Measurements from ENCODE around the gene SLC20A1.

The SLC20A1 gene

DNA sequence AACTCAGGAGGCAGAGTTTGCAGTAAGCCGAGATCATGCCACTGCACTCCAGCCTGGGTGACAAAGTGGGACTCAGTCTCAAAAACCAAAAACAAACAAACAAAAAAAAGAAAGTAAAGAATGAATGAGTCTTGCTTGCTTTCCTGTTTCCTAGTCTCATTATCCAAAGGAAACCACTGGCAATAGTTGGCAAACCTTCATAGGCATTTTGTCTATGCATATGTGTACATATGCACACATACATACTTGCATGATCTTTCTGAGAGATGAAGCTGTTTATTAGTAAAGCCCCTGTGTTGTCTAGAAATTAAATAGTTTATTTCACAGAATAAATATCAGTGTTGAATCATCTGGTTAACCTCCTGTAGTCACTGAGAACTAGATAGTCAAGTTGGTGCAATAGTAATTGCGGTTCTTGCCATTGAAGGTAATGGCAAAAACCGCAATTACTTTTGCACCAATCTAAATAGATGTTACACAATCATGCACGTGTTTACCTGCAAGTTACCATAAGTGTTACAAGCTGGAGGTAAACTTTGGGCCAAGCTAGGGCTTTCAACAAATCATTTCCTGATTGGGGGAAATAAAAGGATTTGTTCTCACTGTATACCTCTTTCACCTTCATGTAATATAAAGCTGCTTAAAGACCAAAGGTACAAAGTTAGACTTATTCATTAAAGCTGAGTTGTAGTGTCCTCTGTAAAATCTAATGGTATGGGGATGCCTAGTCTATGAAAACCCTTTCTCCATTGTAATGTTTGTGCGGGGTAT lies 24.7 kb downstream of the SLC20A1 start:
- TF ChIP-seq, protein P1, sequence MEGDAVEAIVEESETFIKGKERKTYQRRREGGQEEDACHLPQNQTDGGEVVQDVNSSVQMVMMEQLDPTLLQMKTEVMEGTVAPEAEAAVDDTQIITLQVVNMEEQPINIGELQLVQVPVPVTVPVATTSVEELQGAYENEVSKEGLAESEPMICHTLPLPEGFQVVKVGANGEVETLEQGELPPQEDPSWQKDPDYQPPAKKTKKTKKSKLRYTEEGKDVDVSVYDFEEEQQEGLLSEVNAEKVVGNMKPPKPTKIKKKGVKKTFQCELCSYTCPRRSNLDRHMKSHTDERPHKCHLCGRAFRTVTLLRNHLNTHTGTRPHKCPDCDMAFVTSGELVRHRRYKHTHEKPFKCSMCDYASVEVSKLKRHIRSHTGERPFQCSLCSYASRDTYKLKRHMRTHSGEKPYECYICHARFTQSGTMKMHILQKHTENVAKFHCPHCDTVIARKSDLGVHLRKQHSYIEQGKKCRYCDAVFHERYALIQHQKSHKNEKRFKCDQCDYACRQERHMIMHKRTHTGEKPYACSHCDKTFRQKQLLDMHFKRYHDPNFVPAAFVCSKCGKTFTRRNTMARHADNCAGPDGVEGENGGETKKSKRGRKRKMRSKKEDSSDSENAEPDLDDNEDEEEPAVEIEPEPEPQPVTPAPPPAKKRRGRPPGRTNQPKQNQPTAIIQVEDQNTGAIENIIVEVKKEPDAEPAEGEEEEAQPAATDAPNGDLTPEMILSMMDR (conservative IDR thresholded peaks at IDR 0.05; ENCODE audit: low read depth, low read length): no peak
- no peak for DNase-seq (ENCODE audit: low read depth)
- H3K4me3 ChIP-seq (ENCODE audit: low read depth, low read length): no peak overlapping the region

DNA sequence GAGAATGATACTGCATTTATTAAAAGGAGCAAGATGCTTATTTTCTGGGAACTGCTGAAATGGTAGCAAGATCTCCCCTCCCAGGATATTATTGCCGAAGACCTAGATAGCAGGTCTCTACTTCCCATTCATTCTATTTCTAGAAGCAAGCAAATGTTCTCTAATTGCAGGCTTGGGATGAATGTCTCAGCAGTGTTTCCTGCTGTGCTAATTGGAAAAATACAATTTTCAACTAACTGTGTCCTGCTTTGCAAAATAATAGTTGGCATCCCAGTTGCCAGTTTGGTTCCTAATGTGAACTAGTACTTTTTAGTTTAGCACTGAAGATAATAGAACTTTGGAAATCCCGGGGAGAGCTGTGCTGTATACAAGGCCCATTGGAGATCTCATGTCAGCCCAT lies 26.1 kb downstream of the SLC20A1 start:
- DNase-seq (ENCODE audit: low read depth): no peak
- H3K4me3 ChIP-seq (ENCODE audit: low read depth, low read length): no peak overlapping the region
- TF ChIP-seq, protein P1 (conservative IDR thresholded peaks at IDR 0.05; ENCODE audit: low read depth, low read length): no peak

DNA sequence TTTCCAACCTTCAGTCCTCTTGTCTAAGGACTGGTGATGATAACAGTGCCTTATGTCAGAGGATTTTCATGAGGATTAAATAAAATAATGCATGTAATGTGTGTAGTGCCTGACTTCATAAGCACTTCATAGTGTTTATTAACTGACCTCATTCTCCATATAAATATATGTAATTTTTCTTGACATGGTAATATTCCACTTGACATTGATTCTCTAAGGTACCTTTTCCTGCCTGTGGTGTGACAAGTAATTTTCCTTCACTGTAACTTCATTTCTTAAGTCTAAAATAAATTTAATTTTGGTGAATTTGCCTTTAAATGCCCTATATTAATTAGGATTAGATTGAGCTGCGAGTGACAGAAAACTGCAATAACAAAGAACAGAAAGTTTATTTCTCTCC lies 27.3 kb downstream of the SLC20A1 start:
- no peak for DNase-seq (ENCODE audit: low read depth)
- TF ChIP-seq, protein P1 (conservative IDR thresholded peaks at IDR 0.05; ENCODE audit: low read depth, low read length): no peak
- no peak overlapping the region for H3K4me3 ChIP-seq (ENCODE audit: low read depth, low read length)

DNA sequence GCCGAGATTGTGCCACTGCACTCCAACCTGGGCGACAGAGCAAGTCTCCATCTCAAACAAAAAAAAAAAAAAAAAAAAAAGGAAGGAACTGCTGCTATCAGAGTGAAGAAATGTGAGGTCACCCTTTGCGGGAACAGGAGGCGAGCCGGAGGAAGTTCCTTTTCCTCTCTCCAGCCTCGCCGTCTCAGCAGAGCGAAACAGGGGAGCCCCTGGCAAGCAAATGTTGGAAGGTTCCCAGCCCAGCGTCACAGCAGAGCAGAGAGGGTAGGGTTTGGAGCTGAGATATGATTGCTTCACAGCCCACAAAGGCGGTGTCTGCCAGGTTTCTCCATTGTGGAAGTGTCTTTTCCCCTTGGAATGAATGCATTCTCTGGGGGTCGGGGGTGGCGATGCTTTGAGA lies 28.5 kb downstream of the SLC20A1 start:
- DNase-seq (ENCODE audit: low read depth): peak; percentile 57
- no peak overlapping the region for H3K4me3 ChIP-seq (ENCODE audit: low read depth, low read length)
- TF ChIP-seq, protein P1 (conservative IDR thresholded peaks at IDR 0.05; ENCODE audit: low read depth, low read length): no peak

GRCh38 chr2:112679484-112679883 lies 33.7 kb downstream of the SLC20A1 start:
- TF ChIP-seq, protein P1 (conservative IDR thresholded peaks at IDR 0.05; ENCODE audit: low read depth, low read length): no peak
- no peak overlapping the region for H3K4me3 ChIP-seq (ENCODE audit: low read depth, low read length)
- DNase-seq (ENCODE audit: low read depth): no peak

DNA sequence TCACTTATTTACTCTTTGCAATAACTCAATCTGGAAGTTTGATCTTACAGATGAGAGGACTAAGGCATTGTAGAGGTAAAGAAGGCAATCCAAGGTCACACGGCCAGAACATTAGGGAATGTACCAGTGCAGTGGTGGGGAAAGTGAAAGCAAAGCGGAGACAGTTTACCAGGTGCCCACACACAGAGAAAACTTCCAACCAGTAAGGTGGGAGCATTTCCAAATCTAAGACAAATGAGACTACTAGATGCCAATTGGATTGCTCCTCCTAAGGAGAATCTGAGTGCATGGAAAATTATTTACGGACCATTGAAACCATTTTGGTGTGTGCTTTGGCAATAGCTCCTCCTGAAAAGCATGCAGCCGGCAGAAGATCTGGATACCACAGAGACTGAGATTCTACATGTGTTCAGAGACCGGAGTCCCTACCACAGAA lies 34.9 kb downstream of the SLC20A1 start:
- TF ChIP-seq, protein P1 (conservative IDR thresholded peaks at IDR 0.05; ENCODE audit: low read depth, low read length): no peak
- DNase-seq (ENCODE audit: low read depth): no peak
- H3K4me3 ChIP-seq (ENCODE audit: low read depth, low read length): no peak overlapping the region

DNA sequence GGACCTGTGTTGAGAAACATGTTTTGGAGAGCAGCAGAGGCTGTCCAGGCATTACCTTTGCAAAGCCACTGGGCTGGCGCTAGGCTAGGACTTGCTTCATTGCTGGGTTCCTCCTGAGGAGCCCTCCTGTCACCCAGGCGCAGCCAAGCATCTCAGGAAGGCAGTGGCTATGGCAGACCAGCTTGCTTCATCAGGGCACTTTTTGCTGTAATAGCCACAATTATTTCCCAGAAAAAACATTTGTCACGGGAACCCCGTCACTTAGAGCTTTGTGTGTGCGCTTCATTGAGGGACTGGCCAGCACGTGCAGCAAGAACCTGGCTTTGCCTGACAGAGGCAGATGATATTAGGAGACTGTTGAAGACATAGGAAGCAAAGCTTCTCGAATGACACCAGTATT lies 36.4 kb downstream of the SLC20A1 start:
- H3K4me3 ChIP-seq (ENCODE audit: low read depth, low read length): no peak overlapping the region
- TF ChIP-seq, protein P1 (conservative IDR thresholded peaks at IDR 0.05; ENCODE audit: low read depth, low read length): no peak
- no peak for DNase-seq (ENCODE audit: low read depth)

Data from choroid plexus epithelial cell (primary cell).